ENCODE results near the gene ARID3C. TPM values are rescaled to one million over a fixed set of nuclear protein-coding genes. Genes with fewer than 3 reads are reported as not detected.

Gene ARID3C
- total and polyA plus RNA-seq, 2 donors from 2014 or later, result not detected

GRCh38 chr9:34600908-34601307 lies 28.0 kb downstream of the ARID3C start:
- FAIRE-seq, result no peak
- Histone ChIP-seq H3K4me3 (ENCODE audit: low read length in 3 of 3) (no peak overlapping the region), H3K9ac (ENCODE audit: low read length in 3 of 3) (no peak overlapping the region), H3K9me3 (ENCODE audit: control insufficient read depth in 2 of 3, insufficient read depth in 1 of 3, low read length in 3 of 3) (no peaks in the 10 kb centered on the region), H3K27me3 (ENCODE audit: control insufficient read depth, insufficient read depth, low read length) (no peaks in the 10 kb centered on the region), H3K27ac (ENCODE audit: low read depth in 2 of 2, low read length in 2 of 2) (no peak overlapping the region), H3K4me1 (ENCODE audit: control insufficient read depth in 2 of 3, insufficient read depth in 2 of 3, low read depth in 1 of 3, low read length in 3 of 3) (no peaks in the 10 kb centered on the region), H3K36me3 (ENCODE audit: control insufficient read depth in 2 of 3, insufficient read depth in 3 of 3, low read length in 3 of 3) (no peaks in the 10 kb centered on the region)
- no peak for DNase-seq
- intact Hi-C loops (cut with DNase I), result no loop called here
- TF ChIP-seq, protein P1, sequence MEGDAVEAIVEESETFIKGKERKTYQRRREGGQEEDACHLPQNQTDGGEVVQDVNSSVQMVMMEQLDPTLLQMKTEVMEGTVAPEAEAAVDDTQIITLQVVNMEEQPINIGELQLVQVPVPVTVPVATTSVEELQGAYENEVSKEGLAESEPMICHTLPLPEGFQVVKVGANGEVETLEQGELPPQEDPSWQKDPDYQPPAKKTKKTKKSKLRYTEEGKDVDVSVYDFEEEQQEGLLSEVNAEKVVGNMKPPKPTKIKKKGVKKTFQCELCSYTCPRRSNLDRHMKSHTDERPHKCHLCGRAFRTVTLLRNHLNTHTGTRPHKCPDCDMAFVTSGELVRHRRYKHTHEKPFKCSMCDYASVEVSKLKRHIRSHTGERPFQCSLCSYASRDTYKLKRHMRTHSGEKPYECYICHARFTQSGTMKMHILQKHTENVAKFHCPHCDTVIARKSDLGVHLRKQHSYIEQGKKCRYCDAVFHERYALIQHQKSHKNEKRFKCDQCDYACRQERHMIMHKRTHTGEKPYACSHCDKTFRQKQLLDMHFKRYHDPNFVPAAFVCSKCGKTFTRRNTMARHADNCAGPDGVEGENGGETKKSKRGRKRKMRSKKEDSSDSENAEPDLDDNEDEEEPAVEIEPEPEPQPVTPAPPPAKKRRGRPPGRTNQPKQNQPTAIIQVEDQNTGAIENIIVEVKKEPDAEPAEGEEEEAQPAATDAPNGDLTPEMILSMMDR (IDR thresholded peaks at IDR 0.05; ENCODE audit: borderline replicate concordance, extremely low read depth, insufficient read depth), result no peak

DNA sequence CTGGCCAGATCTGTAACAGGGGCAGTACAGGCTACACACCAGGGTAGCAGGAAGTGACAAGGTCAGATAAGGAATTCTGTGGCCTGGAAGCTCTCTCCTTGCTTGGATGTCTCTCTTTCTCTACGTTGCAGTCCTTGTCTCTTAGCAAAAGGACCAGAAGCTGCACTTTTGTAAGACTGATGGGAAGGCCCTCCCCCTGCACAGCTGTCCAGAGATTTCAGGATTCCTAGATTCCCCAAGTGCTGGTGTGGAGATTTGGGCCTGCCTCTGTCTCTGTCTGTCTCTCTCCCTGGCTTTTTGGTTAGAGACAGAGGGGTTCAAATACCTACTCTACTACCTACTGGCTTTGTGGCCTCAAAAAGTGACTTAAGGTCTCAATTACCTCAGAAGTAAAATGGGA lies 29.3 kb downstream of the ARID3C start:
- Histone ChIP-seq H3K27me3 (ENCODE audit: control insufficient read depth, insufficient read depth, low read length) (no peaks in the 10 kb centered on the region), H3K4me3 (ENCODE audit: low read length in 3 of 3) (no peak overlapping the region), H3K9me3 (ENCODE audit: control insufficient read depth in 2 of 3, insufficient read depth in 1 of 3, low read length in 3 of 3) (no peaks in the 10 kb centered on the region), H3K9ac (ENCODE audit: low read length in 3 of 3) (no peak overlapping the region), H3K27ac (ENCODE audit: low read depth in 2 of 2, low read length in 2 of 2) (no peak overlapping the region), H3K4me1 (ENCODE audit: control insufficient read depth in 2 of 3, insufficient read depth in 2 of 3, low read depth in 1 of 3, low read length in 3 of 3) (no peaks in the 10 kb centered on the region), H3K36me3 (ENCODE audit: control insufficient read depth in 2 of 3, insufficient read depth in 3 of 3, low read length in 3 of 3) (no peaks in the 10 kb centered on the region)
- TF ChIP-seq, protein P1 (IDR thresholded peaks at IDR 0.05; ENCODE audit: borderline replicate concordance, extremely low read depth, insufficient read depth), result no peak
- DNase-seq, result no peak
- intact Hi-C loops (cut with DNase I), result loop anchor here (10.0 kb wide), 1 partner anchor 185 kb away; no protein-coding TSS in a partner anchor
- no peak for FAIRE-seq

DNA sequence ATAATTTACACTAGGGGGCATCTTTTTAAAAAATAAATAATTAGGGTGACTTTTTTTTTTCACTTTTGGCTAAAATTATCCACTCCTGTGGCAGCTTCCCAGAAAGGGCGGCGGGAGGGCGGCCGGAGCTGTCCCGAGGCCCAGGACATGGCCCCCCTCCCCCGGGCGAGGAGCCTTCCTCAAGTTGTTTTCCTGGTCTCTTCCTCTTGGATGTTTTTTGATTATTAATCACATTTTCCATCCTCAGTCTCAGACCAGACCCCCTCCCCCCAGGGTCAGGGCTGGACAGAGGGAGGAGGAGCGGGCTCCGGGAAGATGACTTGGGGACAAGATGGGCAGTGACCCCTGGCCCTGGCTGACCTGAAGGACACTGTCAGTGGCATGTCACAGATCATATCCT lies 34.7 kb downstream of the ARID3C start:
- Histone ChIP-seq H3K9me3 (ENCODE audit: control insufficient read depth in 2 of 3, insufficient read depth in 1 of 3, low read length in 3 of 3) (no peaks in the 10 kb centered on the region), H3K4me3 (ENCODE audit: low read length in 3 of 3) (no peak overlapping the region), H3K4me1 (ENCODE audit: control insufficient read depth in 2 of 3, insufficient read depth in 2 of 3, low read depth in 1 of 3, low read length in 3 of 3) (peaks cover 0 to 4% (median 0%) of the 10 kb centered on the region in 3 donors), H3K9ac (ENCODE audit: low read length in 3 of 3) (no peak overlapping the region), H3K27ac (ENCODE audit: low read depth in 2 of 2, low read length in 2 of 2) (no peak overlapping the region), H3K27me3 (ENCODE audit: control insufficient read depth, insufficient read depth, low read length) (peaks cover 3% of the 10 kb centered on the region), H3K36me3 (ENCODE audit: control insufficient read depth in 2 of 3, insufficient read depth in 3 of 3, low read length in 3 of 3) (no peaks in the 10 kb centered on the region)
- FAIRE-seq, result no peak
- TF ChIP-seq, protein P1 (IDR thresholded peaks at IDR 0.05; ENCODE audit: borderline replicate concordance, extremely low read depth, insufficient read depth), result no peak
- DNase-seq, result peak in 1 of 5 donors; percentile 87
- intact Hi-C loops (cut with DNase I), result loop anchor here (5.0 to 10.0 kb wide), 2 partner anchors 47 to 179 kb away; no protein-coding TSS in a partner anchor

Data from kidney (tissue), 14 donors.